HG03039 (cell line): ENCODE data around the gene RGS14.
"Not testable (repeated sequence)": the region's sequence is repeated elsewhere in the genome, so short reads cannot be mapped to it uniquely, and the experiment has no call there.

ENCODE experiments used
- ATAC-seq: cut with Tn5 transposase; IDR thresholded peaks from one replicate; pipeline ENCODE4 v1.9.1; 2021; ENCODE audit warnings: mild to moderate bottlenecking, moderate library complexity; ENCODE audit not compliant: unreplicated experiment

Gene RGS14

GRCh38 chr5:177363565-177363964, 5.8 kb downstream of the RGS14 start:
- ATAC-seq: no peak

- no peak for ATAC-seq
Measured at GRCh38 chr5:177364159-177364962, 6.6 kb downstream of the RGS14 start.

GRCh38 chr5:177365845-177366527, 8.3 kb downstream of the RGS14 start:
- ATAC-seq: no peak

- no peak for ATAC-seq
Measured at GRCh38 chr5:177366528-177367322, 9.0 kb downstream of the RGS14 start.

GRCh38 chr5:177367323-177367848, 9.7 kb downstream of the RGS14 start:
- ATAC-seq: no peak

GRCh38 chr5:177367981-177368868, 10.5 kb downstream of the RGS14 start:
- ATAC-seq: no peak

- no peak for ATAC-seq
Measured at GRCh38 chr5:177368869-177369644, 11.3 kb downstream of the RGS14 start.

GRCh38 chr5:177369645-177370440, 12.1 kb downstream of the RGS14 start:
- no peak for ATAC-seq

- ATAC-seq: no peak
Measured at GRCh38 chr5:177370488-177371119, 12.9 kb downstream of the RGS14 start.

- no peak for ATAC-seq
Measured at GRCh38 chr5:177371120-177372033, 13.7 kb downstream of the RGS14 start.

GRCh38 chr5:177372034-177372896, 14.5 kb downstream of the RGS14 start:
- no peak for ATAC-seq

- ATAC-seq: no peak
Measured at GRCh38 chr5:177372910-177373309, 15.2 kb downstream of the RGS14 start.

- ATAC-seq: no peak
Measured at GRCh38 chr5:177373806-177374205, 16.1 kb downstream of the RGS14 start.

GRCh38 chr5:177374211-177374610, 16.5 kb downstream of the RGS14 start:
- no peak for ATAC-seq

GRCh38 chr5:177375516-177375915, 17.8 kb downstream of the RGS14 start:
- ATAC-seq: not testable (repeated sequence)

GRCh38 chr5:177376107-177376506, 18.4 kb downstream of the RGS14 start:
- no peak for ATAC-seq
